Esophagus squamous epithelium (tissue), 5 donors: ENCODE data around the gene AHDC1. TPM values are rescaled to one million over a fixed set of nuclear protein-coding genes. Genes with fewer than 3 reads are reported as not detected.

Experiments used
- DNase-seq: peaks from one replicate; lab custom pipeline; 2025; lab: John Stamatoyannopoulos, UW
- H3K27ac ChIP-seq, 4 donors: fragments of 200-600 bp; sonication (generic); one replicate each; pipeline ENCODE4 v1.5.1; 2016 to 2019; ENCODE audit warnings: mild to moderate bottlenecking in 1 of 4
- H3K27me3 ChIP-seq, 4 donors: fragments of 200-600 bp; sonication (generic); 1 replicate in 3 of 4; 2 replicates in 1 of 4; pipeline versions ENCODE4 v1.5.1 to v1.6.0; 2017 to 2021; ENCODE audit warnings: antibody characterized with exemption in 1 of 4
- H3K36me3 ChIP-seq, 3 donors: fragments of 200-600 bp; sonication (generic); one replicate each; pipeline ENCODE4 v1.5.1; 2016 to 2019
- H3K4me1 ChIP-seq, 3 donors: fragments of 200-600 bp; sonication (generic); one replicate each; pipeline ENCODE4 v1.5.1; 2017 to 2019
- H3K4me3 ChIP-seq, 4 donors: fragments of 200-600 bp; sonication (generic); 1 replicate in 3 of 4; 2 replicates in 1 of 4; pipeline ENCODE4 v1.5.1; 2016 to 2019; ENCODE audit warnings: mild to moderate bottlenecking in 2 of 4, moderate library complexity in 1 of 4
- H3K9me3 ChIP-seq, 3 donors: fragments of 200-600 bp; sonication (generic); one replicate each; pipeline ENCODE4 v1.5.1; 2016 to 2019
- CTCF ChIP-seq, 6 experiments: fragments of 450-650 bp in 4 of 6; fragments of 200-600 bp in 2 of 6; sonication (generic) in 2 of 6; IDR thresholded peaks; one replicate each; pipeline ENCODE4 v1.5.1; 2016 to 2019; ENCODE audit warnings: antibody characterized with exemption in 6 of 6, mild to moderate bottlenecking in 4 of 6, moderate library complexity in 4 of 6
- POLR2A ChIP-seq, 4 donors: fragments of 450-650 bp; IDR thresholded peaks; one replicate each; pipeline ENCODE4 v1.6.1; 2017; ENCODE audit warnings: antibody characterized with exemption in 4 of 4, mild to moderate bottlenecking in 4 of 4, moderate library complexity in 3 of 4
- WGBS, 2 donors: methylation state at CpG; one replicate each; pipeline ENCODE4 v1.1.5; 2018; 5-methylcytosine and 5-hydroxymethylcytosine counted together
- intact Hi-C: fragments of 100-400 bp; cut with DNase I; formaldehyde crosslinking; loops from one replicate; pipeline ENCODE4 v1.15.0; 2022
- total RNA-seq, 4 donors: library from RNA; depleted of rRNA; stranded (reverse); fragments of >200 nt; gene quantifications; one replicate each; pipeline ENCODE4 v1.1.0, GENCODE V29; 2016
- donor health status: DM: yes; HTN: yes; CAD: no.

Gene AHDC1
- total RNA-seq, 4 donors from 2014 or later, result 22.2 to 112 (median 30.6) TPM

- Histone ChIP-seq H3K27me3 (no peaks in the 10 kb centered on the region), H3K36me3 (peaks cover 24 to 51% (median 32%) of the 10 kb centered on the region in 3 donors), H3K27ac (peak overlapping the region; percentile 87 to 99 (median 93)), H3K9me3 (no peaks in the 10 kb centered on the region), H3K4me3 (no peak overlapping the region), H3K4me1 (peaks cover 60 to 76% (median 62%) of the 10 kb centered on the region in 3 donors)
- no peak for TF ChIP-seq CTCF (IDR thresholded peaks at IDR 0.05)
- no peak for TF ChIP-seq POLR2A (IDR thresholded peaks at IDR 0.05)
- no peak for DNase-seq
- 36 to 40% methylated on average over 1 to 5 of the region's 5 CpGs for WGBS, 2 donors
- intact Hi-C loops, result no loop called here
These were observed 58.7 kb downstream of the AHDC1 start for GRCh38 chr1:27545271-27545670.

GRCh38 chr1:27544834-27545233 is 59.1 kb downstream of the AHDC1 start:
- H3K4me3 ChIP-seq, result no peak overlapping the region
- no peak for DNase-seq
- H3K4me1 ChIP-seq, result peaks cover 62 to 80% (median 67%) of the 10 kb centered on the region in 3 donors
- no peaks in the 10 kb centered on the region for H3K27me3 ChIP-seq
- intact Hi-C loops, result no loop called here
- H3K27ac ChIP-seq, result peak overlapping the region; percentile 87 to 99 (median 93)
- no peaks in the 10 kb centered on the region for H3K9me3 ChIP-seq
- 50% methylated on average over 7 of the region's 7 CpGs for WGBS, 2 donors
- no peak for TF ChIP-seq POLR2A (IDR thresholded peaks at IDR 0.05)
- TF ChIP-seq CTCF (IDR thresholded peaks at IDR 0.05), result no peak
- peaks cover 20 to 46% (median 28%) of the 10 kb centered on the region in 3 donors for H3K36me3 ChIP-seq

- WGBS, 2 donors, result 74 to 84% methylated on average over 4 to 6 of the region's 6 CpGs
- intact Hi-C loops, result no loop called here
These were observed 60.7 kb downstream of the AHDC1 start for GRCh38 chr1:27543284-27543683.

GRCh38 chr1:27542463-27543273 is 61.3 kb downstream of the AHDC1 start:
- Histone ChIP-seq H3K27me3 (no peaks in the 10 kb centered on the region), H3K4me1 (peaks cover 75 to 100% (median 86%) of the 10 kb centered on the region in 3 donors), H3K9me3 (no peaks in the 10 kb centered on the region), H3K36me3 (peaks cover 5 to 25% (median 9%) of the 10 kb centered on the region in 3 donors), H3K27ac (peak overlapping the region; percentile 89 to 99 (median 93)), H3K4me3 (no peak overlapping the region)
- no peak for TF ChIP-seq CTCF (IDR thresholded peaks at IDR 0.05)
- no peak for TF ChIP-seq POLR2A (IDR thresholded peaks at IDR 0.05)
- intact Hi-C loops, result no loop called here
- no peak for DNase-seq
- WGBS, 2 donors, result 29 to 60% methylated on average over 11 of the region's 19 CpGs

More at GRCh38 chr1:27543284-27543683, 60.7 kb downstream of the AHDC1 start:
- Histone ChIP-seq H3K27me3 (no peaks in the 10 kb centered on the region), H3K27ac (peak overlapping the region; percentile 89 to 99 (median 93)), H3K4me3 (no peak overlapping the region), H3K4me1 (peaks cover 71 to 95% (median 80%) of the 10 kb centered on the region in 3 donors), H3K36me3 (peaks cover 10 to 31% (median 15%) of the 10 kb centered on the region in 3 donors), H3K9me3 (no peaks in the 10 kb centered on the region)
- DNase-seq, result no peak
- TF ChIP-seq POLR2A (IDR thresholded peaks at IDR 0.05), result no peak
- no peak for TF ChIP-seq CTCF (IDR thresholded peaks at IDR 0.05)
